OCI-LY3 (cell line): ENCODE measurements around the gene STAP2.

Experiments
- H2AFZ ChIP-seq: fragments of 200-600, 300-600 bp; shearing (Covaris generic); 2 replicates; pipeline ENCODE4 v1.6.0; 2014; ENCODE audit warnings: antibody characterized with exemption, low read depth, low read length
- H3K27ac ChIP-seq: fragments of 200-600, 300-600 bp; sonication (generic); 2 replicates; pipeline ENCODE4 v1.5.1; 2014; ENCODE audit warnings: mild to moderate bottlenecking, low read length, moderate library complexity, mixed read lengths
- H3K27me3 ChIP-seq: fragments of 200-600, 300-600 bp; sonication (generic); 2 replicates; pipeline ENCODE4 v1.6.1; 2014; ENCODE audit warnings: low read depth, low read length, mixed read lengths
- H3K36me3 ChIP-seq: fragments of 200-600, 300-600 bp; sonication (generic); replicated peaks from 2 replicates; pipeline ENCODE3; 2014; ENCODE audit warnings: low read depth, low read length, mixed read lengths
- H3K4me1 ChIP-seq: fragments of 300-600, 200-600 bp; sonication (generic); 2 replicates; pipeline ENCODE4 v1.6.1; 2014; ENCODE audit warnings: low read length, mixed read lengths
- H3K4me2 ChIP-seq: fragments of 200-600, 300-600 bp; sonication (generic); 2 replicates; pipeline ENCODE4 v1.6.1; 2014; ENCODE audit warnings: low read length, mixed read lengths
- H3K4me3 ChIP-seq: fragments of 300-600, 200-600 bp; sonication (generic); 2 replicates; pipeline ENCODE4 v1.5.1; 2014; ENCODE audit warnings: antibody characterized with exemption, mild to moderate bottlenecking, low read length, moderate library complexity
- H3K79me2 ChIP-seq: fragments of 300-600, 200-600 bp; shearing (Covaris generic); 2 replicates; pipeline ENCODE4 v1.6.1; 2014; ENCODE audit warnings: mild to moderate bottlenecking, low read length, mixed read lengths
- H3K9ac ChIP-seq: fragments of 300-600, 200-600 bp; shearing (Covaris generic); 2 replicates; pipeline ENCODE4 v1.6.0; 2014; ENCODE audit warnings: mild to moderate bottlenecking, low read length, moderate library complexity
- H3K9me3 ChIP-seq: fragments of 200-600, 300-600 bp; shearing (Covaris generic); 2 replicates; pipeline ENCODE4 v1.6.1; 2014; ENCODE audit warnings: low read length, mixed read lengths; ENCODE audit not compliant: insufficient read depth
- H4K20me1 ChIP-seq: fragments of 200-600, 300-600 bp; sonication (generic); 2 replicates; pipeline ENCODE4 v1.6.1; 2016; ENCODE audit warnings: low read length, mixed read lengths; ENCODE audit not compliant: insufficient read depth
- CTCF ChIP-seq: fragments of 200-600, 300-600 bp; sonication (generic); IDR thresholded peaks from 2 replicates; pipeline ENCODE4 v1.5.1; 2014; ENCODE audit warnings: antibody characterized with exemption, low read length, low read depth
- EZH2phosphoT487 ChIP-seq: fragments of 200-600 bp; shearing (Covaris generic); IDR thresholded peaks from 2 replicates; pipeline ENCODE4 v1.6.1; 2018; ENCODE audit warnings: antibody characterized with exemption, mixed run types, low read depth

STAP2 gene

GRCh38 chr19:4302243-4302640 lies 36.4 kb downstream of the STAP2 start, which contains the start of gene TMIGD2:
TSS of gene TMIGD2 (minus strand) at chr19:4302389. CDS start at chr19:4302385, 4 bp downstream.
- no peak within 1 kb of the TSS for H2AFZ ChIP-seq
- H4K20me1 ChIP-seq = no peaks in the 10 kb centered on the region
- H3K4me1 ChIP-seq = no peaks in the 10 kb centered on the region
- no peaks in the 10 kb centered on the region for H3K79me2 ChIP-seq
- no peak within 1 kb of the TSS for H3K9ac ChIP-seq
- no peak within 1 kb of the TSS for H3K4me3 ChIP-seq
- no peaks in the 10 kb centered on the region for H3K36me3 ChIP-seq
- TF ChIP-seq EZH2phosphoT487 (no peak), CTCF (no peak)
- no peaks in the 10 kb centered on the region for H3K9me3 ChIP-seq
- H3K4me2 ChIP-seq = no peak within 1 kb of the TSS
- H3K27ac ChIP-seq = no peak within 1 kb of the TSS
- no peaks in the 10 kb centered on the region for H3K27me3 ChIP-seq

GRCh38 chr19:4301590-4302242 lies 36.9 kb downstream of the STAP2 start:
- Histone ChIP-seq H3K79me2 (no peaks in the 10 kb centered on the region), H3K27ac (no peak overlapping the region), H3K4me2 (no peak overlapping the region), H3K4me3 (no peak overlapping the region), H4K20me1 (no peaks in the 10 kb centered on the region), H3K4me1 (no peaks in the 10 kb centered on the region), H3K36me3 (no peaks in the 10 kb centered on the region), H3K9ac (no peak overlapping the region), H3K27me3 (no peaks in the 10 kb centered on the region), H2AFZ (no peak overlapping the region), H3K9me3 (no peaks in the 10 kb centered on the region)
- TF ChIP-seq CTCF (no peak), EZH2phosphoT487 (no peak)

- Histone ChIP-seq H3K4me1 (no peaks in the 10 kb centered on the region), H3K27ac (no peak overlapping the region), H3K27me3 (peaks cover 4% of the 10 kb centered on the region; the same call in 1 of the 2 replicates), H3K4me2 (no peak overlapping the region), H3K9me3 (no peaks in the 10 kb centered on the region), H3K9ac (no peak overlapping the region), H4K20me1 (no peaks in the 10 kb centered on the region), H2AFZ (no peak overlapping the region), H3K36me3 (no peaks in the 10 kb centered on the region), H3K79me2 (no peaks in the 10 kb centered on the region), H3K4me3 (no peak overlapping the region)
- TF ChIP-seq EZH2phosphoT487 = no peak
- no peak for TF ChIP-seq CTCF
Observed at GRCh38 chr19:4300589-4300988, 38.0 kb downstream of the STAP2 start.

GRCh38 chr19:4298810-4299550 lies 39.6 kb downstream of the STAP2 start:
- TF ChIP-seq EZH2phosphoT487 = no peak
- TF ChIP-seq CTCF = no peak
- Histone ChIP-seq H3K27ac (no peak overlapping the region), H3K9me3 (no peaks in the 10 kb centered on the region), H3K27me3 (peaks cover 4% of the 10 kb centered on the region; the same call in 1 of the 2 replicates), H3K4me1 (no peaks in the 10 kb centered on the region), H4K20me1 (no peaks in the 10 kb centered on the region), H2AFZ (no peak overlapping the region), H3K4me3 (no peak overlapping the region), H3K36me3 (no peaks in the 10 kb centered on the region), H3K79me2 (no peaks in the 10 kb centered on the region), H3K9ac (no peak overlapping the region), H3K4me2 (no peak overlapping the region)
